DLD1 (cell line): ENCODE data around the gene ACTR1B.
"Not testable (repeated sequence)": the region's sequence is repeated elsewhere in the genome, so short reads cannot be mapped to it uniquely, and the experiment has no call there.

Experiments used
- in situ Hi-C: cut with HindIII; loops from 2 replicates; pipeline ENCODE4 v1.10.0; 2017; ENCODE audit warnings: low sequenced_read_pairs

Gene ACTR1B

DNA sequence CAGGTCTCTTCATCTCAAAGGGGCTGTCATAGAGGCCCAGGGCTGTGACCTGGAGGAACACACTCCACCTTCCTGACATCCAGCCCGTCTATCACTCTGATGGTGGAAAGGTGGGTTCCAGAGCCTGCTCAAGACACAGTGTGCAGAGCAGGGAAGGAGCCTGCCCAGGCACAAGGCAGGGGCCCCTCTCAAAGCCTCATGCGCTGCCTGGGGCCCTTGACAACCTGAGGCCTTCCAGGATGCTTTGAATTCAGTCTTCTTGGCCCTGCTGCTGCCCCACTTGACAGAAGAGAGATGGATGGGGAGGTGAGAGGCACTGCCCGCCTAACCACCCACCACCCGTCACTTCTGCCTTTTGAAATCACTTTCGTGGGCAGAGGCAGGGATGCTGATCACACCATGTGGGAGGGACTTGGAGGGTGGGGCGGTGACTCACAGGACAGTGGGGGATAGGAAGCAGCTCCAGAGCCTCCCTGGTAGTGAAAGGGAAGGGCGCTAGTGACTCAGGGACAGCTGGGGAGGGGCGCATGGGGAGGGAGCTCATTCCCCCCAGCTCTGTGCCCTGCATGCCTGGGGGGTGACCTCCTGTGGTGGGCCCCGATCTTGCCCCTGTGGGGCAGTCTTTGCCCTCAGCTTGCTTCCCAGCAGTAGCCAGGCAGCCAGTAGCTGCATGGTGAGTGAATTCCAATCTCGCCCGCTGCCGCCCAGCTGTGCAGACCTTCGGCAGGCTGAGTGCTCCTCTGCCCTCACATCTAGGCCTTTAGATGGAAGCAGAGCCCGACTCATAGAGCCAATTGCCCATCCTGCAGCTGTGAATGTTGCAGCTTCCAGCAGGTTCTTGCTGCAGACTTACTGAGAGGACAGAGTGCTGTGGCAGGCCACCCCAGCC, 44.7 kb downstream of the ACTR1B start:
- in situ Hi-C loops, result not testable (repeated sequence)

DNA sequence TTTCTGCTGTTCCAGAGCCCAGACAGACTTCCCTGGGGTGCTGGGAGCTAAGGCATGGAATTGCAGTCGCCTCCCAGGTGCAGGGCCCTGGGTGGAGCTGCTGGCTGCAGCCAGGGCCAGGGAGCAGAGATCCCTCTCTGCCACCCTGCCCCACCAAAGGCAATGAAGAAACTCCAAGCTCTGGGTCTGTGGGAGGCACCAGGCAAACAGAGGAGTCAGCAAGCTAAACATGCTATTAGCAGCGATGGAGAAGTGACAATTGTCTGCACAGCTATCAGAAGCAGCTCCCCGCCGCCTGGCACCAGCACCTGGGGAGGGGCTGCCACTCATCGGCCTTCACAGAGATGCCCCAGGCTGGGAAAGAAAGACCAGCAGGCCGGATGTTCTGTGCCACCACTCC, 45.9 kb downstream of the ACTR1B start:
- in situ Hi-C loops, result no loop called here

DNA sequence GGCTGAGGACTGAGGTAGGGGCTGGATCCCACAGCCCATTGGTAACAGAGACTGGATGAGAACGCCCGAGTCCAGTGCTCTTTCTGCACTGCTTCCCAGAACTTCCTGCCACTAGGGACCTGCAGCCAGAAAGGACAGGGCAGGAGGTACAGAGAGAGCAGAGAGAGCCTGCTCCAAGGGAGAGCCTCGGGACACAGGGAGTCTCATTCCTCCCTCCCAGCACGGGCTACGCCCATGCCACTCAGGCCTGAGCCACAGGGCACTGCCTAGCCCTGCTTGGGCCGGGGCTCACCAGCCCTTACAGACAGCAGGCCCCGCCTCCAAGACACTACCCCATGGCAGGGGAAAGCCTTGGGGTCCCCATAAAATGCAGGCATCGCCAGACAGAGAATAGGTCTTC, 48.1 kb downstream of the ACTR1B start:
- in situ Hi-C loops, result not testable (repeated sequence)

DNA sequence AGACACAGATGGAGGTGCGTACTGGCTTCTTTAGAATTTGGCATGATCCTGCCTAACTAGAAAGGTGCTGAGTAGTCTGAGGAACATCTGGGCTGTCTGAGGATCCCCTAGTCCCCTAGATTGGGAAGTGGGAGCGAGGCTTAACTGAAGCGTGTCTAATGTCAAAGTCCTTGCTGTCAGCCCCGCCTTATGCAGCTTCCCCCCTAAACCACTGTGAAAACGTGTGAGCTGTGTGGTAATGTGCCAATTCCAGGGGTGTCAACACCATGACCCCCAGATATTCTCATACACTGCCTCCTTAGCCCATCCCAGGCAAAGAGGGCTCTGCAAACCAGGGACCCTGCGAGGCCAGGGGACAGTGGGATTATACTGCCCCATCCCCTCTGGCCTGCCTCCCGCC, 51.9 kb downstream of the ACTR1B start:
- in situ Hi-C loops, result not testable (repeated sequence)

DNA sequence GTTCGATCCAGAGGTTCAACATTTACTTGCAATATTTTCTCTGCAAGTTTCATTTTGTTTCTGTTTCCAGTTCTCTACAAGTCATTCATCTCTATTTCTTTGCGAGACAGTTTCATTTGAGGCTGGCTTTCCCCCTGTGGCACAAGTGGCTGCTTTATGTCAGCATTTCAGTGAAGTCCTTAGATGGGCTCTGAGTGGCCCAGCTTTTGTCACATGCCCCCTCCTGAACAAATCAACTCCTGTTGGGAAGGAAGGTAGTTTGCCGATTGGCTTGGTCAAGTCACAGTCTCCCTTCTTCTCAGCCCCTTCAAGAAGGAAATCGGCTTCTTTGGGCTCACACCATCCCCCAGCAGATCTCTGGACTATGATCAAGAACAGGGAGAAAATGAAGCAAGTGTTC, 55.1 kb downstream of the ACTR1B start:
- in situ Hi-C loops, result not testable (repeated sequence)
